ENCODE data around the gene FERMT1.
"Not testable (repeated sequence)": the region's sequence is repeated elsewhere in the genome, so short reads cannot be mapped to it uniquely, and the experiment has no call there.

FERMT1 gene

DNA sequence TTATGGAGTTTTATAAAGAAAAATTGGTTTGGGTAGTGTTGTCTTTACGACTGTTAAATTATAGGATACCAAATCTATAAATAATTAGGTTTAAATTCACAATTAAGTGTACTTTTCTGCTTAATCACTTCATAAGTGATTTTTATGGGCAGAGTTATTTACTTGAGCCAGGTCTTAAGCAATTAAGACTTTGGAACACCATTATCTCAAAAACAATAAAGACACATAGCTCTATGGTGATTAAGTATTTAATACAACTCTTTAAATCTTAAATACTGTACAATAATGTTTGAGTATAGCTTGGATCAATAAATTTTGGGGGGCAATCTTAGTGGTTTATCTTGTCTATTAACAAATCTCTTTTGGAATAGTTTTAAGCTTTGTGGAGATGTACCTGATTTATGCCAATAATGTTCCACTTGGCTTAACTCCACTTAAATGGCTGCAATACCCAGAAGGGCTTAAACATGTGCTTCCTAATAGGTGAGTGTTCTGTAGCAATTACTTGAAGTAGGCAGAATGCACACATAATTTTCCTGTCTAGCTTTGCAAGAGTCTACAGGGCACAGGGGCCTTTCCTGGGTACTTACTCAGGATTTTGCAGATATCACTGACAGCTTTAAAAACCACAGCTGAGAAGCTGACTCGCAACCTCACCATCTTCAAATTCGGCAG is 7.5 kb downstream of the FERMT1 start:
- DNase-seq, result no peak

DNA sequence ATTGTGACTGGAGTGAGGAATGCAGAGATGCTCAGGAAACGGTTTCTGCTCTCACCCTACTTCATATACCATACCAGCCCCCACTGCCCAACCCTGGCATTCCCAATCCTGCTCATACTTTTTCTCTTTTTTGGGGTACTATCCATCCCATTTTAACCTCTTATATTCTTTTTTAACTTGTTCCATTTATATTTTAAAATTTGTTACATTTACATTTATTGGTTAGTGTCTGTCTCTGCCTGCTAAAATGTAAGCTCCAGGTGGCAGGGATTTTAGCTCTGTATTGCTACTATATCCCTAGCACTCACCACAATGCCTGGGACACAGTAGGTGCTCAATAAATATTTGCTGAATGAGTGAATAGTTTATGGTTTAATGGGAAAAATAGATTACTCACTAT is 8.1 kb downstream of the FERMT1 start:
- DNase-seq, result no peak

DNA sequence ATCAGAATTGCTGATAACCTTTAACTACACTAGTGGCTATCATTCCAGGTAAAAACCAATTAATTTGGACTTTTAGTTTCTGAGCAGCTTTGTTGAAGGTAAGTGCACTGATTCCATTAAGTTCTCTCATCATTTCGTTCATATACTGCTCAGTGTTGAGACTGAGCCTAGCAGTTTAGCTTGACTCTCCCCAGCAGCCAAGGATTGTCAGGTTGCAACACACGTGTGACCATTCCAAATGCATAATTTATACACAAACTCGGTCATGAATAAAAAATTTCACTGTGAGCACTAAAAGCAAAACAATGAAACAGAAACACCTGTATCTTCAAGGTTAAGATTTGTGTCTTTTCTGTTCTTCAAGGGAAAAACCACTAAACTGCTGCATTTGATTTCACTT is 8.9 kb downstream of the FERMT1 start:
- no peak for DNase-seq

DNA sequence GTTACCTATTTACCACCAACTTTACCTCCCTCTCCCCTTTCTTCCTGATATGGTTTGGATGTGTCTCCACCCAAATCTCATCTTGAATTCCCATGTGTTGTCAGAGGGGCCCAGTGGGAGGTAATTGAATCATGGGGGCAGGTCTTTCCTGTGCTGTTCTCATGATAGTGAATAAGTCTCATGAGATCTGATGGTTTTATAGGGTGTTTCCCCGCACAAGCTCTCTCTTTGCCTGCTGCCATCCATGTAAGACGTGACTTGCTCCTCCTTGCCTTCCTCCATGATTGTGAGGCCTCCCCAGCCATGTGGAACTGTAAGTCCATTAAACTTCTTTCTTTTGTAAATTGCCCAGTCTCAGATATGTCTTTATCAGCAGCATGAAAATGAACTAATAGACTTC is 9.9 kb downstream of the FERMT1 start:
- not testable (repeated sequence) for DNase-seq

DNA sequence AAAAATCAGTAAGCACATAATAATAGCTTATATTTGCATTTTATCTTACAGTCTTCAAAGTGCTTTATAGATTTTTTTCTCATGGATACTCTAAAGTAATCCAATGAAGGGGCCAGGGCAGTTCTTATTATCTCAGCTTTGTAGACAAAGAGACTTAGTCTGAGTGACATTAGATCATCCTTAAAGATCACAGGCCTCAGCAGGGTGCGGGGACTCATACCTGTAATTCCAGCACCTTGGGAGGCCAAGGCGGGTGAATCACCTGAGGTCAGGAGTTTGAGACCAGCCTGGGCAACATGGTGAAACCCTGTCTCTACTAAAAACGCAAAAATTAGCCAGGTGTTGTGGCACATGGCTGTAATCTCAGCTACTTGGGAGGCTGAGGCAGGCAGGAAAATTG is 14.5 kb downstream of the FERMT1 start:
- no peak for DNase-seq

DNA sequence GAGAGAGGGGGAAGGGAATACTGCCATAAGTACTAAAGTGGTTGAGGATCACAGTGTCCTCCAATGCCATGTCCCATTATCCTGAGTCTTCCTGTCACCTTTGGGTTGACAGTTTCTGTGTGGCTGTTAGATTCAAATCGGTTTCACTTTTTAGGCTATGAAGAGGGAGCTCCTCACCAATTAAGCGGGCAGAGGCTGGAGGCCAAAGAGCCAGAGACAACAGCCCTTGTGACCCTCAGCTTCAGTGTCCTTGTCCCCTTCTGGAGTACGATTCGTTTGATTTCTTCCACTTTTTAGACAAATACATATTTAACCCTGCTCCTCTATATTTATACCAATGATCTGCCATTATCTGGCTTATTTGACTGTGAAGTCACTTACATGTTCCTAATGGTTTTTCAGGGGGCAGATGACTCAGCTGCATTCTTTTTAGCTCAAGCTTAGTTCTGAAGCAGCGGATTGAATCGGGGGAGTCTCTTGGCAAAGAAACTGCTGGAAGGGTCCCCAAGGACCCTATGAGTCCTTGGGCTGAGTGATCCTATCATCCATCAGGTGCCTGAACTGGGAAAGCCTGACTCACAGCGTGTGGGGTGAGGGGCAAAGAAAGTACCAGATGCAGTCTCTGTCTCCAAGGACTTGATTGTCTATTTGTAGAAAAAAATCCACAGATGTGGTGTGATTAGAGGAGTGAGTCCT is 18.2 kb downstream of the FERMT1 start:
- DNase-seq, result no peak

DNA sequence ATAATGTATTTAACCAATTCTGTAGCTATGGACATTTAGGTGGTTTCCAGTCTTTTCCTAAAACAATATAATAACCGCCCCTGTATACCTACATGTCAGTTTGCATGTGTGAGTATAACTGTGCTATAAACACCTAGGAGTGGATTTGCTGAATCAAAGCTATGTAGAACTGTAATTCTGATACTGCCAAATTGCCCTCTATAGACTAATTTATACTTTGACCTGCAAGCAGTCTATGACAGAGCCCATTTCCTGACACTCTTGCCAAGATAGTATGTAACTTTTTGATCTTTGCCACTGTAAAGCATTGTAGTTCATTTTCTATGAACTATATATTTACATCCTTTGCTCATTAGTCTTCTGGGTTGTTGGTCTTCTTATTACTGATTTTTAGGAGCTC is 19.5 kb downstream of the FERMT1 start:
- no peak for DNase-seq

DNA sequence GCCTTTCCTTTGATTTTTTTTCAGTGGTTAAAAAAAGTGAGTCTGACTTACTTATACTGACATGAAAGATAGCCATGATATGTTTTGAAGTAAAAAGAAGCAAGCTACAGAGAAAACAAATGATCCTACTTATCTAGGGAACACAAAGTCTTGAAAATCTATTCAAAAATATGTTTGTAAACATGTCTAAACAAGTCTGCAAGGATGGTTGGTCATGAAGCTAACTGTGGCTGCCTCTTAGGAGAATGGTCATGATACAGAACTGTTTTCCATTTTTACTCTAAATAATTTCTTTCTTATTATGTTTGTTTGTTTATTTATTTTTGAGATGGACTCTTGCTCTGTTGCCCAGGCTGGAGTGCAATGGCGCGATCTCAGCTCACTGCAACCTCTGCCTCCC is 21.5 kb downstream of the FERMT1 start:
- DNase-seq, result no peak

DNA sequence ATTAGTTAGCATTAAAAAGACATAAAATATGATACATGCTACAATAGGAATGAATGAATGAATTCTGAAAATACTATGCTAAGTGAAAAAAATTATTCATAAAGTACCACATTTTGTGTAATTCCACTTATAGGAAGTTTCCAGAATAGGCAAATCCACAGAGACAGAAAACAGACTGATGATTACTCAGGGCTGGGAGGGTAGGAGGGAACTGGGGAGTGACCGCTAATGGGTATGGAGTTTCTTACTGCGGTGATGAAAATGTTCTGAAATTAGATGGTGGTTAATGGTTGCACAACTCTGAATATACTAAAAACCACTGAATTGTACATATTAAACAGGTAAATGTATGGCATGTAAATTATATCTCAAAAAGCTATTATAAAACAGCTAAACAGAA is 22.6 kb downstream of the FERMT1 start:
- DNase-seq, result peak; percentile 83

DNA sequence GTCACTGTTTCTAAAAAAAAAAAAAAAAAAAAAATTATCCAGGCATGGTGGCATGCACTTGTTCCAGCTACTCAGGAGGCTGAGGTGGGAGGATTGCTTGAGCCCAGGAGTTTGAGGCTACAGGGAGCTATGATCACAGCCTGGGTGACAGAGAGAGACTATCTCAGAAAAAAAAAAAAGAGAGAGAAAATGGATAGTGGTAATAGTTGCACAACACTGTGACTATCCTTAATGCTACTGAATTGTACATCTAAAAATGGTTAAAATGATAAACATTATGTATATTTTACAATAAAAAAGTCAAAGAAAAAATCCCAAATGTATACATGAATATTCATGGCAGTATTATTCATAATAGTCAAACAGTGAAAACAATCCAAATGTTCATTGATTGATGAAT is 23.0 kb downstream of the FERMT1 start:
- peak; percentile 11 for DNase-seq

DNA sequence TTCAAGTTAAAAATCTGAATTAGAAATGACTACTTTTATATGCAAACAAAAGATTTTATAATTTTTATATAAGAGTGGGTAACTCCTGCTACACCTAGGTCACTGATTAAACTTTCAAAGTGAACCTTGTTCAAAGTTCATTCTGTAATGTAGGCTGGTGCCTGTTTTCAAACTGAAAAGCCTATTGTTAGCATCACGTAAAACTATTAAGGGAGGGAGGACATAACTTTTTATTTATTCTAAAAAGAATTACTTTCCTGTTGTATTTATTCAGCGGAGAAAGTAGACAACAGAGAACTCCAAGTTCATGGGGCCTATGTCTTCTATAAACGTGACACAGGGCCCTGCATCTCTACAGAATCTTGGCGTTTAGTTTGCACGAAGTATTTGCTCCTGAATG is 27.4 kb downstream of the FERMT1 start:
- DNase-seq, result no peak

DNA sequence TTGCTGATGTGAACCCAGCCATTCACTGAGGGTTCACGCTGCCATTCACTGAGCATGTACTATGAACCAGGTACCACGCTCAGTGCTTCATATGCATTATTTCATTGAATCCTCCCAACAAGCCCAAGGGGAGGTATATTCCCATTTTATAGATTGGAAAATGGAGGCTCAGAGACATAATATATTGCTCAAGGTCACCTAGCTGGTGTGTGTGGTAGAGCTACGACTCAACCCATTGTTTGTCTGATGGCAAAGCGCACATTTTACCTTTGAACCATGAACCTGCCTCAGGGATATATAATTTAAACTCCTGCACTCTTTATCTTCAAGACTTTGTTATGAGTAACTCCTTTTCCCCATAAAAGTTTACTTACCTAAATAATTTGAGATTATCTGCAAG is 28.3 kb downstream of the FERMT1 start:
- DNase-seq, result no peak

DNA sequence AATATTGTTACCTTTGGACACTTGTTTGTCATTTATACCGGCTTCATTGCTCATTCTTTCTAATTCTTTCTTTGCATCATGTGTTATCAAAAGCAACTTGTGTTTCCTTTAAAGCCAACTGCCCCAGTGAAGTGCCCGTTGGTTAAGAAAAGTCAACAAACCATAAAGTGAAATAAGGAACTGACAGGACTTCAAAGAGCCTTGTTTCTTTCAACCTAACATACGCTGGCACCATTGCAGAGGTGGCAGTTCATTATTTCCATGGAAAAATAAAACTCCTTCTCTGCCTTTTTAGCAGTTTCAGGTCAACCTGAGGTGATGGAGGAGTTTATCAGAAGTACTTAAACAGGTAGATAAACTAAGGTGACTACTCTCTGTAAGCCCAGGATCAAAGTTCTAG is 28.8 kb downstream of the FERMT1 start:
- peak; percentile 42 for DNase-seq

DNA sequence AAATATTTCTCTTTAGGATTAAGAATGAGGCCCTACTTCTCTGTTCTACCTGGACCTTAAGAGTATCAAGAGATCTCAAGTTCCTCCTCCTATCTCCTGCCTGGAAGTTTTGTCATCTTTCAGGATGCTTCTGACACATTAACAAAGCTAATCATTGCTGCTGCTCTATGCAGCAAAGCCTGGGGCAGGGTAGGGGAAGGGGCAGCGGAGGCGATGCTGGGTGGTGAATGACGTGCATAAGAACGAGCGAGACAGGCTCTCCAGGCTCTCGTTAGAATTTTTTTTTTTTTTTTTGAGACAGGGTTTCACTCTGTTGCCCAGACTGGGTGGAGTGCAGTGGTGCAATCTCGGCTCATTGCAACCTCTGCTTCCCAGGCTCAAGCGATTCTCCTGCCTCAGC is 31.2 kb downstream of the FERMT1 start:
- no peak for DNase-seq

DNA sequence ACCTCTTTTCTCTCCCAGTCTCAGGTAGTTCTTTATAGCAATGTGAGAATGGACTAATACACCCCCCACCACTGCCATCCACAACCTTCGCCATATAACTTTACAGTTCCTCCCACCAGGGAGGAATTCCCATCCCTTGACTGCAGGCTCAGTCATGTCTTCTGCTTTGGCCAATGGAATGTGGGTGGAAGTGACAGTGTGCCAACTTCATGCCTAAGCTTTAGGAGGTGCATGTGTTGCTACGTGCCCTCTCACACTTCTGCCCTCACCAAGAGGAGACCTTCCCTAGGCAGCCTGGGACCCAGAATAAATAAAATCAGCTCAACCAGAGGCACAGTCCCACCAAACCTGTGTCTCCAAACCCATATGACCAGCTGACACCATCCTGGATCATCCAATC is 36.0 kb downstream of the FERMT1 start:
- no peak for DNase-seq

DNA sequence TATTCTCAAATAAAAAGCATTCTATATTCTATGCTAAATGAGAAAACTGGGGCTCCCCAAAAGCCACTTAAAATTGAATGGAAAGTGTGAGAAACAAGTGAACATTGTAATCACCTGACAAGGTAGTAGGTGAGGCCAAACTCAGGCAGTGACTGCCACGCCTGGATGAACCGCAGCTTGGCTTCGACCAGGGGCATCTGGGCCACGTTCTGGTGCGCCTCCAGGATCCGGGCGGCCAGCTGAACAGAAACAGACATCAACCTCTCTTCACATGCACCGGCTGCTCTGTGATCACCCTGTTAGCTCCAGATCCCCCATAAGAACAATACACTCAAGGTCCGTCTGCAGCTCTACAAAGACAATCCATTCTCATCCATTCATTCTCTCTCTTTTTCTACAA is 38.9 kb downstream of the FERMT1 start:
- no peak for DNase-seq

DNA sequence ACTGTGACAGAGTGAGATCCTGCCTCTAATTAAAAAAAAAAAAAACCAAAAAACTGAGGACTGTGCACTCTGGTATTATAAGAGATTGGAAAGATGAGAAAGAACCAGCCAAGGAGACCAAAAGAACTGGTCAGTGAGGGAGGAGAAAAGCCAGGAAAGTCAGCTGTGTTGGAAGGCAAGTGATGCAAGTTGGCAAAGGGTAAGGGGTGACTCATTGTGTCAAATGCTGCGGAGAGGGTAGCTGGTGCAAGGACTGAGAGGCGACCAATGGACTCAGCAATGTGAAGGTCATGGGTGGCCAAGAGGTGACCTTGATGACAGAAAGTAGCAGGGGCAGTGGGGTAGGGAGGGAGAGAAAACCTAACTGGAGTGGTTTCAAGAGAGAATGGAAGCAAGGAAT is 41.6 kb downstream of the FERMT1 start:
- DNase-seq, result no peak

DNA sequence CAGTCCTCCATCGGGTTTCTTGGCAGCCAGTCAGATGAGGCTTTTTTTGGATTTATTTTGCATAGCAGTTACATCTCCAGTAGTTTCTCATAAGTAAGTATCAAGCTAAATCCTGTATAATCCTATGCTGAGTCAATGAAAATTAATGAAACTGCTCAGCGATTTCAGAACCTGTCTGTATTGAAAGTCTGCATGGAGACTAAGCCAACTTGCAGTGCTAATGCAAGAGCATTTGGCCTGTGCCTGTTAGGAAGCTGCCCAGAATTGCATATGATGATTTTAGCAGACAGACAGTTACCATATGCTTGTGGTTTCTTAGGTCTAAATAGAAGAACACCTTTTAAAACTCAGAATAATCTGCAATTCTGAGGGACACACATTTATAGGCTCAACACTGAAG is 43.8 kb downstream of the FERMT1 start:
- no peak for DNase-seq

DNA sequence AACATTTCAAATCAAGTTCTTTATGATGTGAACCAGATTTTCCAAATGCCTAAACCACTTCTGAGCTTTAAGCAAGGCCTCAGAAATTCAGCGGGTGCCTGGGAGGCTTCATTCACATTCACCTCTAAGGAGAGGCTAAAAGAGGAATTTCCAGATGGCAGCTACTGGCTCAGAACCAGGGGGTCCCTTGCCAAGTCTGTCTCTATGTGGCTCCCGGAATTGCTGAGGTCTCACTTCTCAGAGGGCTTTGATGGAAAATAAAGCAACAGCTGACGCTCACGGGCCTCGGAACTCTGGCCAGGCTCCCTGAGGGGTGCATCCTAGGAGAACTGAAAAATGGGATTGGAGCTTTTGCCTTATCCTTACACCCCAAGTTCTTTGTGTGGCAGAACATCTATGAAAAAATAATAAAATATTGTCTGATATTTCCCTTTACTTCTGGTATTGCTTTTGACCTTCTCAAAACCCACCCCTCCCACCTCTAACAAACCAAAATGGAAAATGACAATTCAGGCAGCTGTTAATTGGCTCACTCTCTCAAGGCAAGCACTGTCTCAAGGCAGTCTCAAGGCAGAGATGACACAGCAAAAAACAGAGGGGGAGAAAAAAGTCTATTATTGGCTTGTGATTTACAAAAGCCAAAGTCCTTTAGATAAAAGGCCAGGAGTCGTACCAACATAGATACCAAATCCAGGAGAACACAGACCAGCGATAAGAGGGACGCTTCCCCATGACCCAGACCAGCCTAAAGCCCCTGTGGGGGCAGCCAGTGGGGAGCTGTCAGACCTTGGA is 47.2 kb downstream of the FERMT1 start:
- DNase-seq, result no peak

DNA sequence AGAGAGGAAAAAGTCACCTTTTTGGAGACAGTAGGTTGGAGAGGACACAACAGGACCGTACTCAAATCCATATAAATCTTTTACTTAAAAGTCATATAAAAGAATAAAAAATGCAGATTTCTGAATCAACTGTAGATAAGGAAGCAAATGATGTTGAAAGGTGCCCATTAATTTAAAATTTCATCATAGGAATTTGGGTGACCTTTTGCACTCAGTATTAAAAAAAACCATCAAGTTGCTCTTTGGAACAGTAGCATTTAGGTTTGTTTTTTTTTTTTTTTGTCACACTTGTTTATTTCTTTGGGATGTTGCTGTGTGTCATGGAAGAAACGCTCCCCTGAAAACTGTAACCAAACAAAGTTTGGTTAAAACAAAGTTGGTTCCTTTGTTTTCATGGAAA is 48.0 kb downstream of the FERMT1 start:
- DNase-seq, result no peak

DNA sequence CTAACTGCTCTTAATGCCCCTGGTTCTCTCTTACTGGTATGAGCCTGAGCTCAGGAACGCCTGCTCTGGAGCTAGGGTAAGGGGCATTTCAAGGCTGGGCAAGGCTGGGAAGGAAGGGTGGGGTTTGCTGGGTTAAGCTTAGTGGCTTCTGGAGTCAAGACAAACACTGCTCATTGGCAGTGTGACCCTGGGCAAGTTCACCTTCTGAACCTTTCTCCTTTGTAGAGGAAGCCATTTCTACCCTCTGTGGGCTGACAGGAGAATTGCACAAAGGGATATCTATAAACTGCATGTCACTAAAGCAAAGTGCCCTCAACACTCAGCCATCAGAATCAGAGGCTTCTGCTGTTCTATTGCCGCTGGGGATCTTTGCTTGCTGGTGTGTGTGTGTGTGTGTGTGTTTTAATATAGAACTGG is 48.7 kb downstream of the FERMT1 start:
- DNase-seq, result peak; percentile 46

DNA sequence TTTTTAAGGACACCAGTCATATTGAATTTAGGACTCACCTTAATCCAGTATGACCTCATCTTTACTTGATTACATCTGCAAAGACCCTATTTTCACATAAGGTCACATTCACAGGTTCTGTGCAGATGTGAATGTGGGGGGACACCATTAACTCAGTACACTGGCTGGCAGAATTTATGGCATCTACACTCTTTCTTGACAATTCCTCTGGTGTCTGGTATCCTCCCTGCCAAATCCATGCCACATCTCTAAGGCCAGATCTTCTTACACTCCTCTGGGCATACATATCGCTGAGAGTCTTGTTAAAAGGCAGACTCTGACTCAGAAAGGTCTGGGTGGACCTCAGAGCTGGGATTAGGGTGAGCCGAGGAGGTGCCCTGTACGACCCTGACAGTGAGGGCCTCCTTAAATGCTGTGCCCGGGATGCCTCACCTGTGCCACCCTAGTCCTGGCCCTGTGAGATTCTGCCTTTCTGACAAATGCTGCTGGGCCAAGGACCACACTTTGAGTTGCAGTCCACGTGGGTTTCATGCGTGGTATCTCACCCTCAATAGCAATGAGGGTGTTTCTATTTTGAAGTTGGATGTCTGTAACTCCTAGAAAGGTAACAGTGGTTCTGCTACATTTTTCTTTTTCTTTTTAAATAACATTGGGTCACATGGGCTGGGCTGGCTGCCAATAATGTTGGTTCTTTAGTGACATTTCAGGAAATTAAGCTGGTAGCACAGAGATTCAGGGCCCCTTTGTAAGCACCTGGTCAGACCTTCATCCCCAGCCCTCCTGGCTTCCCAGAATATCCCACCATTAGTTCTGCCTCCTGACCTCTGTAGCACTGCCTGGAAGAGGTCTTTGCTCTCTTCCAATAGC is 51.8 kb downstream of the FERMT1 start:
- DNase-seq, result no peak

DNA sequence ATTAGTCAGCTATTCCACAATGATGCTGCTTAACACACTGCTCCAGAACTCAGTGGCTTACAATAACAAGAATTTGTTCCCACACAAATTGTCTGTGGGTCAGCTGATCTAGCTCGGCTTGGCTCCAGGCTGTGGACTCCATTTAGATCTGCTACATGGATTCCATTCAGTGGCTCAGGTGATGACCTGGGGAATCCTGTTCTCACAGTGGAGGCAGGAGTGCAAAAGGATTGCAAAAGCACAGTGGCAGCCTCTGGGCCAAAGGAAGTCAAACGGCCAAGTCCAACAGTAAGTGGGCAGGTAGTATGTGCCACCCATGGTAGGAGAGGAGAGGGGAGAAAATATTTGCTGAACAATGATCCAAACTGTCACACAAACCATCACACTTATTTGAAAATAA is 53.2 kb downstream of the FERMT1 start:
- DNase-seq, result no peak
